Measurements from ENCODE around the gene FCRL2.
"Not testable (repeated sequence)": the region's sequence is repeated elsewhere in the genome, so short reads cannot be mapped to it uniquely, and the experiment has no call there.

The FCRL2 gene

DNA sequence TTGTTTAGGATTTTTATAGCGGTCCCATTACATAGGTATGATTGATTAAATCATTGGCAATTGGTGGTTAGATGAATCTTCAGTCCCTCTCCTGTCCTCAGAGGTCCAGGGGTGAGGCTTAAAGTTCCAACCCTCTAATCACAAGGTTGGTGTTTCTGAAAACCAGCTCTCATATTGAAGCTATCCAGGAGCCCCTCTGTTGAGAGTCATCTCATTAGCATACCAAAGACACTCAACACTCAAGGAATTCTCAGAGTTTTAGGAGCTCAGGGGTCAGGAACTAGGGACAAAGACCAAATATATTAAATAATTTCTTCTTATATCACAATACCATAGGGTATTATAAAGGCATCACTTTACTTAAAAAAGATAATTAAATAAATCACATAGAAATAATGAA is 23.3 kb downstream of the FCRL2 start:
- no peak for DNase-seq (ENCODE audit: low read depth)

DNA sequence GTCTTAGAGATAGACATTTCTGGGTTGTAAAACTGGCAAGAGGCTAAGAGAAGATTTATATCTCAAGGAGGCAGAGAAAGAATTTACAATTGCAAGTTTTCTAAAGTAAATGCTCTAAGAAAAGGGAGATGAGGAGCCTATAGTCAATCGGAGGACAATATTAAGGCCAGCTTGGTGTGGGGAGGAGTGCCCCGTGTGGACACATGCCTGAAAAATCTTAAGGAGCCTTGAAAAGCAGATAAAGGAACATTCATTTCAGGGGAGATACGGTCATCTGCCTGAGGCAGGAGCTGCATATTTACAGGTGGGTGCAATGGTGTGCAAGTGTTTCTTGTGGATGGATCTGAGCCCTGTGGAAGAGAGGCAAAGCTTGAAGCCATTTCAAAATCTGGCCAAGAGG is 25.6 kb downstream of the FCRL2 start:
- DNase-seq (ENCODE audit: low read depth): no peak

DNA sequence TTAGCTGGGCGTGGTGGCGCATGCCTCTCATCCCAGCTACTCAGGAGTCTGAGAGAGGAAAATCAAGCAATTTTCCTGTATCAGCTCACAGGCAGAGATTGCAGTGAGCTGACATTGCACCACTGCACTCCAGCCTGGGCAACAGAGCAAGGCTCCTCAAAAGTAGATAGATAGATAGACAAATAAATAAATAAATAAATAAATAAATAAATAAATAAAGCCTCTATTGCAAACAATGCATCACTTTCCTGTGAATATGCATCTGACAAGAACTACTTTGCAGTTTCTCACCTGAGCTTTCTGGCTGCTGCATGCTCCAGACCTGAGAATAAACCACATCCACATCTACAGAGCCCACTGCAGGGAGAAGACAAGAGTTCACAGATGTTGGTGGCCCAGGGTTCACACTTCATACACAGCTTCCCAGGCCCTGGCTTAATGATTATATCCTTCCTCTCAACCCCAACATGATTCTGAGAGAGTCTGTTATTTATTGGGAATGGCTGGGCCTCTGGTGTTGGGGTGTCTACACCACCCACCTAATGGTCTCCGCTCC is 28.6 kb downstream of the FCRL2 start:
- DNase-seq (ENCODE audit: low read depth): no peak

DNA sequence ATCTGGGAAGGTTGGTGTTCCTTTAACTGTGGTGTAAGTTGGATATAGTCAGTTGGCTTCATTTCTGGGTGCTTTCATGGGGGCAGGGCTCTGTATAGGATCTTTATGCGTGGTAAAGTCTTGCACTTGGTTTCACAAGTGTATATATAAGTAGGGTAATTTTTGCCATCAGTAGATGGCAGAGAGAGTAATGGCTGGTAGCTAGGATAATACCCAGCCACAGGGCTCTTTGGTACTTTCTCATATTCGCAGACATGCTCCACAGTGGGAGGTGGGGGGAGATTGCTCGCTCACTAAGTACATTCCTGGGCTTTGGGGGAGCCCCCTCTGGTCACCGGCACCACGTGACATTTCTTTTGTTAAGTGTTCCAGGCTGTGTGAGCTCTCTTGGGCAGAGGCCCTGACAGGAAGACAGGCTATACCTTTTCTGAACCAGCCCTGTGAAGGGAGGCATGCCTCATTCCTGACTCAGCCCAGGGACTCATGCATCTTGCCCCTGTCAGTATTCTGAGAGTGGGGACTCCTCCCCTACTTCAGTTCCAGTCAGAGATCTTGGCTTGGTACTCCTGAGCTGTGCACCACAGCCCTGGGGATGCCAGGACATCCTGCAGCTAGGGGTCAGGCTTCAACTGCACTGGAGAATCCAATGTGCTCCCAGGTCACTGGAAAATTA is 37.6 kb downstream of the FCRL2 start:
- no peak for DNase-seq (ENCODE audit: low read depth)

DNA sequence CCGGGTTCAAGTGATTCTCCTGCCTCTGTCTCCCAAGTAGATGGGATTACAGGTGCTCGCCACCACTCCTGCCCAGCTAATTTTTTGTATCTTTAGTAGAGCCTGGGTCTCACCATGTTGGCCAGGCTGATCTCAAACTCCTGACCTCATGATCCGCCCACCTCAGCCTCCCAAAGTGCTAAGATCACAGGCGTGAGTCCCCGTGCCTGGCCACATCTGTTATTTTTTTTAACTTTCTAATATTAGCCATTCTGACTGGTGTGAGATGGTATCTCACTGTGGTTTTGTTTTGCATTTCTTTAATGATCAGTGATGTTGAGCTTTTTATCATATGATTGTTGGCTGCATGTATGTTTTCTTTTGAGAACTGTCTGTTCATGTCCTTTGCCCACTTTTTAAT is 40.9 kb downstream of the FCRL2 start:
- not testable (repeated sequence) for DNase-seq (ENCODE audit: low read depth)

DNA sequence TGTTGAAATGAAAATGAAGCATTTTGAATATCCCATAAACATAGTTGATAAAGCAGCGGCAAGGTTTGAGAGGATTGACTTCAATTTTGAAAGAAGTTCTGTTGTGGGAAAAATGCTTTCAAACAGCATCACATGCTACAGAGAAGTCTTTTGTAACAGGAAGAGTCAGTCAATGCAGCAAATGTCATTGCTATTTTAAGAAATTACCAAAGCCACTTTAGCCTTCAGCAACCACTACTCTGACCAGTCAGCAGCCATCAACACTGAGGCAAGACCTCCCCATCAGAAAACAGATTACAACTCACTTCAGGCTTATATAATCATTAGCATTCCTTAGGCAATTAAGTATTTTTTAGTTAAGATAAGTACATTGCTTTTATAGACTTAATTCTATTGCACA is 42.6 kb downstream of the FCRL2 start:
- DNase-seq (ENCODE audit: low read depth): no peak

DNA sequence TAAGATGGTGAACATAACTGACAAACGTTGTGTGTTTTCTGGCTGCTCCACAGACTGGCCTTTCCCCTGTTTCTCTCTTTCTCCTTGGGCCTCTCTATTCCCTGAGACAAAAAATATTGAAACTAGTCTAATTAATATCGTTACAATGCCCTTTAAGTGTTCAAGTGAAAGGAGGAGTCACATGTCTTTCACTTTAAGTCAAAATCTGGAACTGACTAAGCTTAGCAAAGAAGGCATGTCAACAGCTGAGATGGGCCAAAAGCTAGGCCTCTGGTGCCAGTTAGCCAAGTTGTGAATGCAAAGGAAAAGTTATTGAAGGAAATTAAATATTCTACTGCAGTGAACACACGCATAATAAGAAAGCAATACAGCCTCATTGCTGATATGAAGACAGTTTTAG is 44.2 kb downstream of the FCRL2 start:
- no peak for DNase-seq (ENCODE audit: low read depth)

DNA sequence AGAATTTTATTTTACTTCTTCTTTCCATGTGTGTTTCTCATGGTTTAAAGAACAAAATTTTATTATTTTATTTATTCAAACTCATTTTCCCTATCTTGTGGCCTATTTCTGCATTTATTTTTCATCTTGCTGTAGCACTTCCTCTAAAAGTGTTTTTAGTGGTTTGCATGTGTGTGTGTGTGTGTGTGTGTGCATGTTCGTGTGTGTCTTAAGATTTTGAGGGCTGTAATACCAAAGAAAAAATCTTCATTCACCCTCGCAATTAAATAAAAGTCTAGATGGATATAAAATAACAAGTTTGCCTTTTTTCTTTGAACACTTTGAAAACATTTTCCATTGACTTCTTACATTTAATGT is 51.7 kb downstream of the FCRL2 start:
- peak; percentile 24 for DNase-seq (ENCODE audit: low read depth)

DNA sequence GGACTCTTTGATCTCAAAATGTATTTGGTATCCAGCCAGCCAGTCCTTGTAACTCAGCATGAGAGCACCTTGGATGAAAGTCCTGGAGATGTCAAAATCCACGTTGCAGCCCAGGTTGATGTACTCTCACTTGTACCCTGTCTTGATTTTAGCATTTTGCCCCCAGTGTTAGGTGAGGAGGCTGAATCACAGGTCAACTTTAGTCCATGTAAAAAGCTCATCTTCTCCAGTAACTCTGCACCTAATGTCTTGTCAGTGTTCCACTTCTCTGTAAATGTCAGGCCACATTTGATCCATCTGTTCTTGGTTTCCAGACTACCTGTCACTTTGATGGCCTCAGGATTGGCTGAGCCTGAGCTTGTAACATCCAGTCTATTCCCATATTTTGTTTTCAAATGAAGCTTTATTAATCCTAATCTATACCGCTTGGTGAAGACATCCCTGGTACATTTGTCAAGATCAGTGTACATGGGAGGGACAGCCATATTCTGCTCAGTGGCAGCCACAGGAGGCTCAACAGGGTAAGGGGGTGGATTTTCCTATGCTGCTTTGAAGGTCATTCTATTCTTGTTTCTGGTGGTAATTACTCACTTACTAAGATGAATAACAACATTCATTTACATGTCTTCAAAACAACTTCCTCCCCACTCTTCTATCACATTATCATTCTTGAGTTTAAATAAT is 52.3 kb downstream of the FCRL2 start:
- DNase-seq (ENCODE audit: low read depth): no peak

DNA sequence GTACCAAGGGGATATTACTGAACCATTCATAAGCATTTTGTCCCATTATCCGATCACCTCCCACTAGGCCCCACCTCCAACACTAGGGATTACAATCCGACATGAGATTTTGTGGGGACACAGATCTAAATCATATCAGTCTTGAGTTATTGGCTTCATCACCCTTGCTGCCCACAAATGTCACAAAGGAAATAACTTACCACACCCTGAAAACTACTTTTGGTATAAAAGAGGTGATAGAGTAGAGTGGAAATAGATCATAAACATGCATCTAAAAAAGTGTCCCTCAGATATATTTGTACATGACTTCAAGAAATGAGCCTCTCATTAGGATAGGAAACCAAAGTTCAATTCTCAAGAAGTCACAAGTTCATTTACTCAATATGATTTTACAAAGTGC is 53.8 kb downstream of the FCRL2 start:
- no peak for DNase-seq (ENCODE audit: low read depth)

DNA sequence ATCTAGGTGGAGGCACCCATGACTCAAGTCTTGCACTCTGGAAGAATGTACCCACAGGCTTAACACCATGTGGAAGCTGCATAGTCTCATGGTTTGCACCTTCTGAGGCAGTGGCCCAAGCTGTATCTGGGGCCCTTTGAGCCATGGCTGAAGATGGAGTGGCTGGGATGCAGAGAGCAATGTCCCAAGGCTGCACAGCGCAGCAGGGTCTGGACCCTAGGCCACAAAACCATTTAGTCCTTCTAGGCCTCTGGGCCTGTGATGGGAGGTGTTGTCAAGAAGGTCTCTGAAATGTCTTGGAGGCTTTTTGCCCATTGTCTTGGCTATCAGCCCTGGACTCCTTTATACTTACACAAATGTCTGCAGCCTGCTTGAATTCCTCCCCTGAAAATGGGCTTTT is 54.9 kb downstream of the FCRL2 start:
- no peak for DNase-seq (ENCODE audit: low read depth)

DNA sequence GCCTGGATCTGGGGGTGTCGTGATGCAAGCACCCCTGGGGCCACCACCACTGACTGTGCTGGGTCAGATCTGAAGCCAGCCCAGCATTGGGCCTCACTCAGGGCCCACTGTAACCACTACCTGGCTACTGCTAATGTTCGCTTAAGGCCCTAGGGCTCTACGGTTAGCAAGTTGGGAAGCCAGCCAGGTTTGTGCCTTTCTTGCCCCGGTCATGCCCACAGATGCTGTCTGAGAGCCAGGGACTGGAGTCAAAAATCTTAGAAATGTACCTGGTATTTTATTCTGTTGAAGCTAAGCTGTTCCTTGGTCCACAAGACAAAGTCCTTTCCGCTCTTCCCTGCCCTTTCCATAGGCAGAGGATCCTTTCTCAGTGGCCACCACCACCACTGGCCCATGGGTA is 61.2 kb downstream of the FCRL2 start:
- DNase-seq (ENCODE audit: low read depth): no peak

DNA sequence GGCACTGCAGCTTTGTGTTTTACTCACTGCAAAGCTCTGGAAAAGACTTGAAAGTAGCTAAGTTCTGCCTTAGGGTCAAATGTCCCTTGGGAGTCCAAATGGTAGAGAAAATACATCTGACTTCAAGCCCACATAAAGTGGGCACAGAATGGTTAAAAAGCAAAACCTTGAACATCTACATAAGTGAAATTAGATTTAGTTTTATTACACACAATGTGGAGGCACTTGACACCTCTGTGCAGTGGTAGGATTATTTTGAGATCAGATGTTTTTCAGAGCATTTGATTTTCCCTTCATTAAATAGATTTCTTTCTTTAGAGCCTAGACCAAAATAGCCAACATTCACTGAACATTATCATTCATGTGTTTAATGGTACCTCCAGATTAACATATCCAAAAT is 65.1 kb downstream of the FCRL2 start:
- DNase-seq (ENCODE audit: low read depth): no peak

DNA sequence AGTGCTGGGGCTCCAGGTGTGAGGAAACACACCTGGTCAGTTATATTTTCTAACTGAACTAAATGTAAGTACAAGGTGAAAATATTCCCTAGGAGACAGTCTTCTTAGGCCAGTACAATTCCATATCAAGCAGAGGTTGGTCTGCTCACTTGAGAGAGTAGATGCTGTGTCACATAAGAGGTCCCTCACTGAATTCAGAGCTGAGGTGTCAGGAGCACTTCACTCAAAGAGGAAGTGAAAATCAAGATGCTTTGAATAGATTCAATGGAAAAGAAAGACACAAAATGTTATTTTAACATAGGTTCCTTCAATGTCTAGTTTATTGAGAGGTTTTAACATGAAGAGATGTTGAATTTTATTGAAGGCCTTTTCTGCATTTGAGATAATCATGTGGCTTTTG is 72.1 kb downstream of the FCRL2 start:
- DNase-seq (ENCODE audit: low read depth): no peak

DNA sequence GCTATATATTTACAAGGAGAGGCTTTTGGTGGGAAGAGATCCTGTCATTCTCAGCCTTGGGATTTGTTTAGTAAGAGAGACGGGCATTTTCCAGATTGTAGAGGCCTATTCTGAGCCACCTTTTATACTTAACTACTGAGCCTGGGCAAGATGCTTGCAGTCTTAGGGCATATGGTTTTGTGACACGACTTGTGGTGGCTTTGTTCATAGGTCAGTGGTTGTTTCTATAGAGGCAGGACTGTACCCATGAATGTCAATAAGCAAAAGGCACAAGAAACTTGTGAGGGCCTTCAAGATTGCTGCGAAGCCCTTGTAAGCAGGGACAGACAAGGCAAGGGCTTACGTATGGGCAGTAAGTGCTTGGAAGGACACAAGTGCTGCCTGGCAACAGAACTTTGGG is 73.0 kb downstream of the FCRL2 start:
- no peak for DNase-seq (ENCODE audit: low read depth)

DNA sequence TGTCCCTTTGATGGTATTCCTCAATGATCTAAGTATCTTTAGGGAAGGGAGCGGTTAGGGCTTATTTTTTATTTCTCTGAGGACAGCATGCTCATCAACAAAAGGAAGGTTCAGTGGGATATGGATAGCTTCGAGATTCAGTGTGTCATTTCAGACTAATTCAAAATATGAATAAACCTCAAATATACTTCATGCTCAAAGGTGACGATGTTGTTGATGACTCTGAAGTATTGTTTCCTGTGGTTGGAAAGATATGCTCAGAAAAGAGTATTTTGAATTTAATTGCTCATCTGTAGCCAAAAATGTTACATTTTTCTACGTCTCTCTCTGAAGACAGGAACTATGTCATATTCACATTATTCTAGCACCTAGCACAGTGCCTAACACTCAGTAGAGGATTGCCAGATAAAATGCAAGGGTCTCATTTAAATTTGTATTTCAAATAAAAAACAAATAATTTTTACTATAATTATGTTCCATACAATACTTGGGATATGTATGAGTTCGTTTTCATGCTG is 74.6 kb downstream of the FCRL2 start:
- no peak for DNase-seq (ENCODE audit: low read depth)

DNA sequence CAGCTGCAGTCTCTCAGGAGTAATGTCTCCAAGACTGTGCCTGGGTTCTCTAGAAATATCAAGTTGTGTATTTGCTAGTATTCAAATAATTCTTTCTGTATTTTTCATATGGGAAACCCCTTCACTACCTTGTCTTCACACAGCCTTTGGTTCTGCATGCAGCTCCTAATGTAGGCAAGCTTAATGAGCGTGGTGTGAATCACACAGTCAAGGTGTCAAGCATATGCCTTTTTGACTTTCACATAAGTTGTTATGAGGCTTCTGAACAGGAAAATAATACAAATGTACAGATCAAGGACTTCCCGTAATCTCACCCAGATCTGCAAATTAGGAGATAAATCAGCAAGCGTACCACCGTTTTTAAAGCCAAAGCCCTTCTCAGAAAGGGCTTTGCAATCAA is 76.2 kb downstream of the FCRL2 start, which contains the start of gene FCRL3:
FCRL3 (minus strand) TSS at position 38 of the 400 bp plus-strand sequence. CDS start 280 bp downstream, outside the sequence.
- no peak for DNase-seq (ENCODE audit: low read depth)

DNA sequence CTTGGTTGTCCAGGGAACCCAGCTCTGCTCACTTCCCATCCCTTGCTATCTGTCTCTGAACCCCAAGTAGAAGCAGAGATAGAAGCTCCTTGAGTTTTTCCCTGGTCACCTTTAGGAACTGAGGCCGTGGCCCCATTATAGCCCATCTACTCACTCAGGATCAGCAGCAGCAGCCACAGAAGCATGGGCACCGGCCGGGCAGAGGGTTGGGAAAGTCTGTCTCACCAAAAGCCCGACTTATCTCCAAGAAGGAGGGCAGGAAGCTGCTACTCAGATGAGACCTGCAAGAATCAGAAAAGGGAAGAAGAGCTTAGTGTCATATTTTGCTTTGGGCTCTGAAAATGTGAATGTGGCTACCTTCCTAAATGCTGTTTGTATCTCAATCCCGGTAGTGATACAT is 76.6 kb downstream of the FCRL2 start:
- no peak for DNase-seq (ENCODE audit: low read depth)

DNA sequence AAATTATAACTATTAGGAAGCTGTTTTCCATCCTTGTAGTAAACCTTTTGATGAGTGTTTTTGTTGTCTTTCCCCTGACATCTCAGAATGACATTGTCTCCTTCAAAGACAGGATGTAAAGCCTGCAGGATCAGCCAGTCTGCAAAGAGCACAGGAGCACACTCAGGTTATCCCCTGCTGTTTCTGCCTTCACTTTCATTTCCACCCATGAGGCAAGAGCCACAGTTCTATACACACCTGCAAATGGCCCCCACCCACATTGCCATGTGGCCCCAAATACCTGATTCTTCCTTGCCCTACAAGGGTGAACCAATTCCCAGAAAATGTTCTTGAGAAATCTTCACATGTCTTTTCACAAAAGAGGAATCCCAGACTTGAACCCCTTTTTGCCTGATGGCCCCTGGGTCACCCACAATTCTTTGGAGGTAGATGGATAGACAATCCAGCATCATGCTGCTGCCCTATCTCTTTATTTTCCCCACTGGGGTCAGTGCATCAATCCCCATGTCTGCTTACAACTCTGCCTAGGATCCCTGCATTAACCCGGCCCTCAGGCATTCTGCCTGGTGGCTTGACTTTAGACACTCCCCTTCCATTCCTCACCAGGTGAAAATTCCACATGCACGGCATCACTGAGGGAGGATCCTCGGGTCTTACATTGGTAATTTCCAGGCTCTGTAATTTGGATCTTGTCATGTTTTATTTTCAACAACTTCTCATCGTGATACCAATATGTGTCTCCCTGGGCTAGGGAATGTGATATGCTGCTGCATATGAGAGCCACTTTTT is 79.0 kb downstream of the FCRL2 start:
- DNase-seq (ENCODE audit: low read depth): no peak

DNA sequence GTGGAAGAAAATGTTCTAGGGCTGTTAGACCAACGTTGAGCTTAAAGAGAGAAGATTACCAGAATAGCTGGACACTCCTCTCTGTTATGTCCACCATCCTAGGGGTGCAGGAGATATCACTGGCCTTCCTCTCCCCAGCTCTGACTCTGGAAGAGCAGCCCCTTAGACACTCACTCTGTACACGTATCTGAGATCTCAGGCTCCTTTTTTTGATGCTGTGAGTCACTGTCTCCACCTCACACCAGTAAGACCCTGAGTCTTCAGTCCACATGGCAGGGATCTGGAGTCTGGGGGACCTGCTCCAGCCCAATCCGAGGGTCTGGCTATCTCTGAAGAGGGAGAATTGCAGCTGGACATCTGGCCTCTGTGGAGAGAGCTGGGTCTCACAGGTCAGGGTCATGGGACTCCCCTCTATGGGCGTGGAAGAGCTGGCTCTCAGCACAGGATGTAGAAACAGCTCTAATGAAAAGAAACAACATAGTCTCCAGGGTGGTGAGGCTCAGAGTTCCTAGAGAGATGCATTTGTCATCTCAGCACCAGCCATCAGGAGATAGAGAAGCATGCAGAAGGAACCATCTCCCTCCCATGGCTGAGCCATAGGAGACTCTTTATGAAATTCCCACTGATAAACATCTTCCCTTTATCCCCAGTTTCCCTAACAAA is 79.8 kb downstream of the FCRL2 start:
- DNase-seq (ENCODE audit: low read depth): no peak
